ENCODE data around the gene TMEM179.

Gene TMEM179

GRCh38 chr14:104555430-104556255 lies 48.9 kb downstream of the TMEM179 start:
- no peak for DNase-seq (ENCODE audit: low read depth)

GRCh38 chr14:104554608-104555429 lies 49.8 kb downstream of the TMEM179 start:
- DNase-seq (ENCODE audit: low read depth), result no peak

GRCh38 chr14:104554088-104554607 lies 50.4 kb downstream of the TMEM179 start:
- no peak for DNase-seq (ENCODE audit: low read depth)

GRCh38 chr14:104553166-104554087 lies 51.1 kb downstream of the TMEM179 start:
- DNase-seq (ENCODE audit: low read depth), result no peak

- DNase-seq (ENCODE audit: low read depth), result no peak
Measured at GRCh38 chr14:104552738-104553125, 51.8 kb downstream of the TMEM179 start.

- DNase-seq (ENCODE audit: low read depth), result no peak
Measured at GRCh38 chr14:104551851-104552737, 52.5 kb downstream of the TMEM179 start.

GRCh38 chr14:104550861-104551728 lies 53.5 kb downstream of the TMEM179 start:
- no peak for DNase-seq (ENCODE audit: low read depth)

GRCh38 chr14:104550340-104550860 lies 54.2 kb downstream of the TMEM179 start:
- DNase-seq (ENCODE audit: low read depth), result no peak

- no peak for DNase-seq (ENCODE audit: low read depth)
Measured at GRCh38 chr14:104549536-104550339, 54.8 kb downstream of the TMEM179 start.

GRCh38 chr14:104548802-104549535 lies 55.6 kb downstream of the TMEM179 start:
- DNase-seq (ENCODE audit: low read depth), result no peak

- DNase-seq (ENCODE audit: low read depth), result no peak
Measured at GRCh38 chr14:104547998-104548700, 56.4 kb downstream of the TMEM179 start.

GRCh38 chr14:104547310-104547997 lies 57.1 kb downstream of the TMEM179 start:
- DNase-seq (ENCODE audit: low read depth), result no peak

GRCh38 chr14:104546591-104547309 lies 57.8 kb downstream of the TMEM179 start:
- no peak for DNase-seq (ENCODE audit: low read depth)

GRCh38 chr14:104545942-104546501 lies 58.5 kb downstream of the TMEM179 start:
- no peak for DNase-seq (ENCODE audit: low read depth)

- DNase-seq (ENCODE audit: low read depth), result no peak
Measured at GRCh38 chr14:104545151-104545941, 59.2 kb downstream of the TMEM179 start.
